Measurements from ENCODE around the gene SYCE3. TPM values are rescaled to one million over a fixed set of nuclear protein-coding genes. Genes with fewer than 3 reads are reported as not detected.

SYCE3 gene
- total RNA-seq, 1 experiment from 2014 or later, result not detected

DNA sequence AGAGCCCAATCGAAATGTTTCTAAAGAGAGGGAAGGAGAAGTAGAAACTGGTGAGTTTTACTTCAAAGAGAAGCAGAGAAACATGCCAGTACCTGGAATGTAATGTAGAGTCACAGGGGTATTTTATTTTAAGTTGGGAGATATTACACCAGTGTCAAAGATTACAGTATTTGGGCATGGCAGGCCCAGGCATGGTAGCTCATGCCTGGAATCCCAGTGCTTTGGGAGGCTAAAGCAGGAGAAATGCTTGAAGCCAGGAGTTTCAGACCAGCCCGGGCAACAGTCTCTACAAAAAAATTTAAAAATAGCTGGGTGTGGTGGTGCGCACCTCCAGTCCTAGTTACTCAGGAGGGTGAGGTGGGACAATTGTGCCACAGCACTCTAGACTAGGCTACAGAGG, 2.7 kb downstream of the SYCE3 start:
- peaks cover 22% of the 10 kb centered on the region for H3K36me3 Mint-ChIP-seq (ENCODE audit: insufficient read depth, unreplicated experiment)
- H3K27me3 Mint-ChIP-seq (ENCODE audit: unreplicated experiment), result no peaks in the 10 kb centered on the region
- BruUV-seq (replicated peaks), result no TSS peak
- intact Hi-C loops (cut with micrococcal nuclease; ENCODE audit: unreplicated experiment), result no loop called here
- DNase-seq, result no peak
- H3K4me3 Mint-ChIP-seq (ENCODE audit: low read depth, unreplicated experiment), result no peak overlapping the region
- TF ChIP-seq, protein P1, sequence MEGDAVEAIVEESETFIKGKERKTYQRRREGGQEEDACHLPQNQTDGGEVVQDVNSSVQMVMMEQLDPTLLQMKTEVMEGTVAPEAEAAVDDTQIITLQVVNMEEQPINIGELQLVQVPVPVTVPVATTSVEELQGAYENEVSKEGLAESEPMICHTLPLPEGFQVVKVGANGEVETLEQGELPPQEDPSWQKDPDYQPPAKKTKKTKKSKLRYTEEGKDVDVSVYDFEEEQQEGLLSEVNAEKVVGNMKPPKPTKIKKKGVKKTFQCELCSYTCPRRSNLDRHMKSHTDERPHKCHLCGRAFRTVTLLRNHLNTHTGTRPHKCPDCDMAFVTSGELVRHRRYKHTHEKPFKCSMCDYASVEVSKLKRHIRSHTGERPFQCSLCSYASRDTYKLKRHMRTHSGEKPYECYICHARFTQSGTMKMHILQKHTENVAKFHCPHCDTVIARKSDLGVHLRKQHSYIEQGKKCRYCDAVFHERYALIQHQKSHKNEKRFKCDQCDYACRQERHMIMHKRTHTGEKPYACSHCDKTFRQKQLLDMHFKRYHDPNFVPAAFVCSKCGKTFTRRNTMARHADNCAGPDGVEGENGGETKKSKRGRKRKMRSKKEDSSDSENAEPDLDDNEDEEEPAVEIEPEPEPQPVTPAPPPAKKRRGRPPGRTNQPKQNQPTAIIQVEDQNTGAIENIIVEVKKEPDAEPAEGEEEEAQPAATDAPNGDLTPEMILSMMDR (IDR thresholded peaks at IDR 0.05; ENCODE audit: unreplicated experiment), result no peak
- CTCF ChIA-PET, result interaction anchor here (0.5 kb wide), 2 partner anchors 33 to 56 kb away, joined by 4 to 9 read pairs; no protein-coding TSS in a partner anchor
- peaks cover 9% of the 10 kb centered on the region for H3K4me1 Mint-ChIP-seq (ENCODE audit: low read depth, unreplicated experiment)
- H3K27ac Mint-ChIP-seq (ENCODE audit: unreplicated experiment), result no peak overlapping the region
- no peaks in the 10 kb centered on the region for H3K9me3 Mint-ChIP-seq (ENCODE audit: low read depth, unreplicated experiment)

DNA sequence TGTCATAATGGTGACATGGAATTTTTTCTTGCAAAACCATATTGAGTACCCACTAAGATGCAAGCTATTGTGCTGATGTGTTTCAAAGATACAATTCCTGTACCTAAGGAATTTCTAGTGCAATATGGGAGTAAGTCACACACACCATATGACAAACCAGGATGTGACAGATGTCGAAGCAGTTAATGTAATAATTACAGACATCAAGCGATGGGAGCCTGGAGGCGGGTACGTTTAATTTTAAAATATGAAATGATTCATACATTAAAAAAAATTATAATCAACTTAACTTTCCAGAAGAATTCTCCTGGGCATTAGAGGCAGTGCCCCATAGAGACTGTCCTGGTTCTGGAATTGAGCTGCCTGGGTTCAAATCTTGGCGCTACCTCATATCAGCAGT, 6.0 kb downstream of the SYCE3 start:
- Mint-ChIP-seq H3K4me1 (ENCODE audit: low read depth, unreplicated experiment) (peaks cover 6% of the 10 kb centered on the region), H3K4me3 (ENCODE audit: low read depth, unreplicated experiment) (no peak overlapping the region), H3K36me3 (ENCODE audit: insufficient read depth, unreplicated experiment) (peaks cover 7% of the 10 kb centered on the region), H3K27me3 (ENCODE audit: unreplicated experiment) (no peaks in the 10 kb centered on the region), H3K27ac (ENCODE audit: unreplicated experiment) (no peak overlapping the region), H3K9me3 (ENCODE audit: low read depth, unreplicated experiment) (no peaks in the 10 kb centered on the region)
- CTCF ChIA-PET, result no interaction called here
- TF ChIP-seq, protein P1 (IDR thresholded peaks at IDR 0.05; ENCODE audit: unreplicated experiment), result no peak
- DNase-seq, result no peak
- intact Hi-C loops (cut with micrococcal nuclease; ENCODE audit: unreplicated experiment), result no loop called here
- BruUV-seq (replicated peaks), result no TSS peak

GRCh38 chr22:50553310-50553709, 9.4 kb downstream of the SYCE3 start:
- H3K4me3 Mint-ChIP-seq (ENCODE audit: low read depth, unreplicated experiment), result no peak overlapping the region
- CTCF ChIA-PET, result no interaction called here
- BruUV-seq (replicated peaks), result no TSS peak
- intact Hi-C loops (cut with micrococcal nuclease; ENCODE audit: unreplicated experiment), result no loop called here
- DNase-seq, result no peak
- H3K27ac Mint-ChIP-seq (ENCODE audit: unreplicated experiment), result no peak overlapping the region
- TF ChIP-seq, protein P1 (IDR thresholded peaks at IDR 0.05; ENCODE audit: unreplicated experiment), result no peak
- H3K4me1 Mint-ChIP-seq (ENCODE audit: low read depth, unreplicated experiment), result no peaks in the 10 kb centered on the region
- H3K9me3 Mint-ChIP-seq (ENCODE audit: low read depth, unreplicated experiment), result no peaks in the 10 kb centered on the region
- no peaks in the 10 kb centered on the region for H3K36me3 Mint-ChIP-seq (ENCODE audit: insufficient read depth, unreplicated experiment)
- no peaks in the 10 kb centered on the region for H3K27me3 Mint-ChIP-seq (ENCODE audit: unreplicated experiment)

DNA sequence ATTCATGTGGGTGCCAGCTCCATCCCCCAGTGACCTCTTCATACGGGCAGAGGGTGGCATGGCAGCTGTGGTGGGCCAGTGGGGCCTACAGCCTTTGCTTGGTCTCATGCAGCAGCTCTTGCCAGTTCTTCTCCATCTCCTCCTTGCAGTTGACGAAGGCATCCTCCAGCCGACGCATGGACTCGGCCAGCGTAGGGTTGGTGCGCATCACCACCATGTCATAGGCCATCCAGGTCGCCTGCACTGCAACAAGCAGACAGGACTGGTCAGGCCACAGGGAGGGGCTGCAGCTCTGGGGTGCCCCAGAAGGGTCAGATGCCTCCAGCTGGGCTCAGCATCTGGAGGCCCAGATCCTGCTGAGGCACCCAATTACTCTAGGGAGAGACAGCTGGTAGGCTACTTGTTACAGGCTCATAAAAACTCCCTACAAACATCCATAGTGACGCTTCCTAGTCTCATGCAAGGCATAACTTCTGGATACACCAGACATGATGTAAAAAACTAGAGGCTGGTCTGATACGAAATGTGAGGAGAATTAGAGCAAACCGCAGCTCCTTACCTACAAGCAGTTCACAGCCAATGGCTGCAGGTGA, 11.5 kb downstream of the SYCE3 start:
- BruUV-seq (replicated peaks), result no TSS peak
- Mint-ChIP-seq H3K9me3 (ENCODE audit: low read depth, unreplicated experiment) (no peaks in the 10 kb centered on the region), H3K4me1 (ENCODE audit: low read depth, unreplicated experiment) (no peaks in the 10 kb centered on the region), H3K27me3 (ENCODE audit: unreplicated experiment) (no peaks in the 10 kb centered on the region), H3K27ac (ENCODE audit: unreplicated experiment) (no peak overlapping the region), H3K36me3 (ENCODE audit: insufficient read depth, unreplicated experiment) (no peaks in the 10 kb centered on the region), H3K4me3 (ENCODE audit: low read depth, unreplicated experiment) (no peak overlapping the region)
- TF ChIP-seq, protein P1 (IDR thresholded peaks at IDR 0.05; ENCODE audit: unreplicated experiment), result no peak
- intact Hi-C loops (cut with micrococcal nuclease; ENCODE audit: unreplicated experiment), result no loop called here
- DNase-seq, result no peak
- CTCF ChIA-PET, result interaction anchor here (0.9 kb wide), 1 partner anchor 11 kb away, joined by 3 read pairs; the partner anchor contains the start of gene SYCE3

All from Calu3 (cell line).